Hematopoietic multipotent progenitor cell treated with erythropoietin and hydrocortisone succinate and interleukin-3 and kit ligand, for 15 days (in vitro differentiated cells): ENCODE data around the gene LRGUK.
"Not testable (repeated sequence)": the region's sequence is repeated elsewhere in the genome, so short reads cannot be mapped to it uniquely, and the experiment has no call there.

Experiments
- DNase-seq: peaks from one replicate; pipeline ENCODE4 v3.0.0-alpha.2; 2015; ENCODE audit warnings: low spot score

The LRGUK gene

GRCh38 chr7:134126966-134127848 lies at the start of gene LRGUK:
Gene LRGUK (plus strand): TSS chr7:134127340. CDS start chr7:134127368, 28 bp downstream.
- peak; percentile 35 for DNase-seq

- DNase-seq, result not testable (repeated sequence)
These were observed 49.6 kb upstream of the LRGUK start for GRCh38 chr7:134077560-134077959.

GRCh38 chr7:134078991-134079390 lies 48.1 kb upstream of the LRGUK start:
- no peak for DNase-seq

GRCh38 chr7:134081695-134082094 lies 45.4 kb upstream of the LRGUK start:
- no peak for DNase-seq

- no peak for DNase-seq
These were observed 43.2 kb upstream of the LRGUK start for GRCh38 chr7:134083766-134084487.

GRCh38 chr7:134084488-134085144 lies 42.5 kb upstream of the LRGUK start:
- no peak for DNase-seq

- DNase-seq, result no peak
These were observed 41.8 kb upstream of the LRGUK start for GRCh38 chr7:134085311-134085710.

- no peak for DNase-seq
These were observed 40.0 kb upstream of the LRGUK start for GRCh38 chr7:134086998-134087735.

GRCh38 chr7:134088199-134088598 lies 38.9 kb upstream of the LRGUK start:
- DNase-seq, result no peak

- DNase-seq, result no peak
These were observed 37.7 kb upstream of the LRGUK start for GRCh38 chr7:134089446-134089845.

- DNase-seq, result no peak
These were observed 29.1 kb upstream of the LRGUK start for GRCh38 chr7:134098072-134098471.

- DNase-seq, result no peak
These were observed 25.4 kb upstream of the LRGUK start for GRCh38 chr7:134101716-134102115.

GRCh38 chr7:134104166-134104565 lies 23.0 kb upstream of the LRGUK start:
- no peak for DNase-seq

GRCh38 chr7:134105841-134106240 lies 21.3 kb upstream of the LRGUK start:
- no peak for DNase-seq

- DNase-seq, result no peak
These were observed 18.3 kb upstream of the LRGUK start for GRCh38 chr7:134108802-134109201.

- DNase-seq, result no peak
These were observed 13.5 kb upstream of the LRGUK start for GRCh38 chr7:134113655-134114054.

GRCh38 chr7:134114992-134115391 lies 12.1 kb upstream of the LRGUK start:
- no peak for DNase-seq

GRCh38 chr7:134120405-134120804 lies 6.7 kb upstream of the LRGUK start:
- DNase-seq, result no peak

- DNase-seq, result no peak
These were observed 5.5 kb upstream of the LRGUK start for GRCh38 chr7:134121632-134122139.

GRCh38 chr7:134122980-134123379 lies 4.2 kb upstream of the LRGUK start:
- no peak for DNase-seq

- no peak for DNase-seq
These were observed 994 bp upstream of the LRGUK start for GRCh38 chr7:134126146-134126545.

GRCh38 chr7:134126596-134126965 lies 559 bp upstream of the LRGUK start:
- DNase-seq, result no peak
